Measurements from ENCODE around the gene GJA1.

DNA sequence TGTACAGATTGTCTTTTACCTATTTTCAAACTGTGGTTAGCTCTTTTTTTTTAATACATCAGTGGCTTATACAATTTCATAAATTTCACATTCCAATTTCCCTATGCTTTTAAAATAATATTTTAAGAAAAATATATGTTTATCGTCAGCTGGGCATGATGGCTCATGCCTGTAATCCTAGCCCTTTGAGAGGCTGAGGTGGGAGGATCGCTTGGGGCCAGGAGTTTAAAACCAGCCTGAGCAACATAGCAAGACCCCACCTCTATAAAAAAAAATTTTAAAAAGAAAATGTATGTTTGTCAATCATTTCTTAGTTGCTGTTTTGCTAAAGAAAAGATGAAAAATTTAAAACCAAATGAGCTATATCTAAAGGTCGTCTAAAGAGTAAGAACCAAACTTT, 3.4 kb downstream of the GJA1 start:
- TF ChIP-seq POLR2AphosphoS5 (IDR thresholded peaks at IDR 0.05): no peak
- no peak for TF ChIP-seq CTCF (IDR thresholded peaks at IDR 0.05)

All from upper lobe of left lung (tissue), 4 donors.